B cell (primary cell): ENCODE measurements around the gene CRY1.

ENCODE experiments used
- EZH2 ChIP-seq: IDR thresholded peaks from 2 replicates; pipeline ENCODE4 v1.6.1; 2012; ENCODE audit warnings: borderline replicate concordance, low read depth, mild to moderate bottlenecking, moderate library complexity, low read length; ENCODE audit not compliant: insufficient read depth, poor library complexity, severe bottlenecking
- TF ChIP-seq, protein P1 (sequence below): fragments of 200-600 bp; IDR thresholded peaks from one replicate; pipeline ENCODE4 v1.8.0; 2022; ENCODE audit warnings: antibody characterized with exemption, mild to moderate bottlenecking

DNA sequence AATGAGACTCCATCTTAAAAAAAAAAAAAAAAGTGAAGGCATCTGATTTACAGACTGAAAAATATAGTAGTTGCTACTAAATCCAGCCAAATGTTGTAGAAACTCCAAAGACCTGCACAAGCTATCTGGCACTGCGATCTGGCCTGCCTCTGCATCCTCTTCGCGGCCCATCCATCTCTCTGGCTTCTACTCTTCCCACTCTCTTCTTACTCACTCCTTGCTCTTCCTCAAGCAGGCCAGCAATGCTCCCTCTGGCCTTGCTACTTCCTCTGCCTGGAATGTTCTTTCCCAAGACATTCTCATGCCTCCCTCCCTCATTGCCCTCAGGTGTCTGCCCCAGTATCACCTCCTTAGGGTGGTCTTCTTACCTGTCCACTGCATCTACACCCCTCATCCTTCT is 9.7 kb upstream of the CRY1 start:
- TF ChIP-seq, protein P1, sequence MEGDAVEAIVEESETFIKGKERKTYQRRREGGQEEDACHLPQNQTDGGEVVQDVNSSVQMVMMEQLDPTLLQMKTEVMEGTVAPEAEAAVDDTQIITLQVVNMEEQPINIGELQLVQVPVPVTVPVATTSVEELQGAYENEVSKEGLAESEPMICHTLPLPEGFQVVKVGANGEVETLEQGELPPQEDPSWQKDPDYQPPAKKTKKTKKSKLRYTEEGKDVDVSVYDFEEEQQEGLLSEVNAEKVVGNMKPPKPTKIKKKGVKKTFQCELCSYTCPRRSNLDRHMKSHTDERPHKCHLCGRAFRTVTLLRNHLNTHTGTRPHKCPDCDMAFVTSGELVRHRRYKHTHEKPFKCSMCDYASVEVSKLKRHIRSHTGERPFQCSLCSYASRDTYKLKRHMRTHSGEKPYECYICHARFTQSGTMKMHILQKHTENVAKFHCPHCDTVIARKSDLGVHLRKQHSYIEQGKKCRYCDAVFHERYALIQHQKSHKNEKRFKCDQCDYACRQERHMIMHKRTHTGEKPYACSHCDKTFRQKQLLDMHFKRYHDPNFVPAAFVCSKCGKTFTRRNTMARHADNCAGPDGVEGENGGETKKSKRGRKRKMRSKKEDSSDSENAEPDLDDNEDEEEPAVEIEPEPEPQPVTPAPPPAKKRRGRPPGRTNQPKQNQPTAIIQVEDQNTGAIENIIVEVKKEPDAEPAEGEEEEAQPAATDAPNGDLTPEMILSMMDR: no peak
- TF ChIP-seq EZH2: no peak
